ENCODE data around the gene GFER. TPM values are rescaled to one million over a fixed set of nuclear protein-coding genes. Genes with fewer than 3 reads are reported as not detected.
"Not testable (repeated sequence)": the region's sequence is repeated elsewhere in the genome, so short reads cannot be mapped to it uniquely, and the experiment has no call there.

GFER gene
- polyA plus RNA-seq, 3 donors: 8.1 to 22.7 (median 22.4) TPM

- H3K79me2 ChIP-seq (ENCODE audit: insufficient read depth, low read length): no peaks in the 10 kb centered on the region
- peaks cover 3 to 21% of the 10 kb centered on the region in 2 donors for H3K27me3 ChIP-seq (ENCODE audit: control insufficient read depth in 2 of 2, insufficient read depth in 2 of 2, low read length in 2 of 2)
- TF ChIP-seq CTCF (IDR thresholded peaks at IDR 0.05): no peak
- Mint-ChIP-seq H3K36me3 (peaks cover 0 to 2% of the 10 kb centered on the region in 2 donors), H3K4me3 (peak overlapping the region in 1 of 2 donors; percentile 37), H3K4me1 (peaks cover 16% of the 10 kb centered on the region), H3K9me3 (peaks cover 0 to 3% (median 2%) of the 10 kb centered on the region in 7 donors), H3K27ac (peak overlapping the region in 3 of 7 donors; percentile 42 to 80 (median 61)), H3K27me3 (ENCODE audit: low read depth in 3 of 3) (peaks cover 16 to 47% (median 27%) of the 10 kb centered on the region in 3 donors)
- peak in 1 of 3 donors; percentile 44 for DNase-seq
- H2AFZ ChIP-seq (ENCODE audit: insufficient read depth, low read depth, low read length, poor library complexity, severe bottlenecking): peak overlapping the region; percentile 76
- H4K20me1 ChIP-seq (ENCODE audit: insufficient read depth, low read length): no peaks in the 10 kb centered on the region
- H3K4me1 ChIP-seq (ENCODE audit: control insufficient read depth in 1 of 2, insufficient read depth in 2 of 2, low read length in 2 of 2): peaks cover 16 to 18% of the 10 kb centered on the region in 2 donors
- intact Hi-C loops (cut with micrococcal nuclease): no loop called here
- peak overlapping the region; percentile 58 for H3K4me2 ChIP-seq (replicated peaks; ENCODE audit: extremely low read depth, low read length, poor library complexity, severe bottlenecking)
- H3K9ac ChIP-seq (ENCODE audit: insufficient read depth, low read length, poor library complexity, severe bottlenecking): peak overlapping the region; percentile 45
- peaks cover 0 to 8% of the 10 kb centered on the region in 2 donors for H3K9me3 ChIP-seq (replicated peaks in 1 of 2; ENCODE audit: control insufficient read depth in 1 of 2, insufficient read depth in 1 of 2, low read length in 2 of 2)
- 53% methylated on average over 12 of the region's 15 CpGs for WGBS (ENCODE audit: insufficient coverage)
- no peak overlapping the region for H3K27ac ChIP-seq (ENCODE audit: low read depth in 1 of 2, low read length in 2 of 2)
- peak overlapping the region in 2 of 3 experiments; percentile 35 to 66 for H3K4me3 ChIP-seq (replicated peaks in 1 of 3; ENCODE audit: low read depth in 2 of 3, low read length in 3 of 3)
- no peaks in the 10 kb centered on the region for H3K36me3 ChIP-seq (replicated peaks in 1 of 2; ENCODE audit: control insufficient read depth in 1 of 2, insufficient read depth in 2 of 2, low read length in 2 of 2)
These were observed 48.5 kb downstream of the GFER start for GRCh38 chr16:2032285-2033056.

- no peaks in the 10 kb centered on the region for H3K36me3 Mint-ChIP-seq
- Histone ChIP-seq H3K4me2 (replicated peaks; ENCODE audit: extremely low read depth, low read length, poor library complexity, severe bottlenecking) (peak overlapping the region; percentile 58), H3K4me1 (ENCODE audit: control insufficient read depth in 1 of 2, insufficient read depth in 2 of 2, low read length in 2 of 2) (peaks cover 16 to 17% of the 10 kb centered on the region in 2 donors), H3K9ac (ENCODE audit: insufficient read depth, low read length, poor library complexity, severe bottlenecking) (peak overlapping the region; percentile 45), H4K20me1 (ENCODE audit: insufficient read depth, low read length) (no peaks in the 10 kb centered on the region), H3K4me3 (replicated peaks in 1 of 3; ENCODE audit: low read depth in 2 of 3, low read length in 3 of 3) (peak overlapping the region; percentile 14 to 66 (median 35)), H3K9me3 (replicated peaks in 1 of 2; ENCODE audit: control insufficient read depth in 1 of 2, insufficient read depth in 1 of 2, low read length in 2 of 2) (no peaks in the 10 kb centered on the region), H3K27me3 (ENCODE audit: control insufficient read depth in 2 of 2, insufficient read depth in 2 of 2, low read length in 2 of 2) (peaks cover 0 to 13% of the 10 kb centered on the region in 2 donors), H2AFZ (ENCODE audit: insufficient read depth, low read depth, low read length, poor library complexity, severe bottlenecking) (peak overlapping the region; percentile 76), H3K27ac (ENCODE audit: low read depth in 1 of 2, low read length in 2 of 2) (peak overlapping the region in 1 of 2 donors; percentile 24), H3K79me2 (ENCODE audit: insufficient read depth, low read length) (no peaks in the 10 kb centered on the region), H3K36me3 (replicated peaks in 1 of 2; ENCODE audit: control insufficient read depth in 1 of 2, insufficient read depth in 2 of 2, low read length in 2 of 2) (no peaks in the 10 kb centered on the region)
- intact Hi-C loops (cut with micrococcal nuclease): no loop called here
- peak in 2 of 3 donors; percentile 25 to 63 for DNase-seq
- peak overlapping the region; percentile 62 to 74 for H3K4me3 Mint-ChIP-seq
- peak overlapping the region in 2 of 7 donors; percentile 63 to 64 for H3K27ac Mint-ChIP-seq
- peaks cover 8 to 39% (median 21%) of the 10 kb centered on the region in 3 donors for H3K27me3 Mint-ChIP-seq (ENCODE audit: low read depth in 3 of 3)
- peaks cover 13% of the 10 kb centered on the region for H3K4me1 Mint-ChIP-seq
- no peak for TF ChIP-seq CTCF (IDR thresholded peaks at IDR 0.05)
- no peaks in the 10 kb centered on the region for H3K9me3 Mint-ChIP-seq
- 10% methylated on average over 17 of the region's 37 CpGs for WGBS (ENCODE audit: insufficient coverage)
These were observed 49.3 kb downstream of the GFER start for GRCh38 chr16:2033057-2033908.

GRCh38 chr16:2033909-2034695 is 50.1 kb downstream of the GFER start:
- Mint-ChIP-seq H3K27me3 (ENCODE audit: low read depth in 3 of 3) (peaks cover 0 to 30% (median 14%) of the 10 kb centered on the region in 3 donors), H3K4me3 (peak overlapping the region; percentile 62 to 74), H3K4me1 (peaks cover 13% of the 10 kb centered on the region)
- WGBS (ENCODE audit: insufficient coverage): 70% methylated on average over 5 of the region's 32 CpGs
- H3K27me3 ChIP-seq (ENCODE audit: control insufficient read depth in 2 of 2, insufficient read depth in 2 of 2, low read length in 2 of 2); H3K9me3 ChIP-seq (replicated peaks in 1 of 2; ENCODE audit: control insufficient read depth in 1 of 2, insufficient read depth in 1 of 2, low read length in 2 of 2); H3K79me2 ChIP-seq (ENCODE audit: insufficient read depth, low read length); H3K9me3 Mint-ChIP-seq; DNase-seq; H3K27ac ChIP-seq (ENCODE audit: low read depth in 1 of 2, low read length in 2 of 2); H3K36me3 Mint-ChIP-seq; H3K36me3 ChIP-seq (replicated peaks in 1 of 2; ENCODE audit: control insufficient read depth in 1 of 2, insufficient read depth in 2 of 2, low read length in 2 of 2); H3K27ac Mint-ChIP-seq; intact Hi-C loops (cut with micrococcal nuclease); H4K20me1 ChIP-seq (ENCODE audit: insufficient read depth, low read length): not testable (repeated sequence)
- Histone ChIP-seq H3K9ac (ENCODE audit: insufficient read depth, low read length, poor library complexity, severe bottlenecking) (peak overlapping the region; percentile 45), H2AFZ (ENCODE audit: insufficient read depth, low read depth, low read length, poor library complexity, severe bottlenecking) (peak overlapping the region; percentile 76), H3K4me2 (replicated peaks; ENCODE audit: extremely low read depth, low read length, poor library complexity, severe bottlenecking) (peak overlapping the region; percentile 58), H3K4me1 (ENCODE audit: control insufficient read depth in 1 of 2, insufficient read depth in 2 of 2, low read length in 2 of 2) (peaks cover 16 to 17% of the 10 kb centered on the region in 2 donors), H3K4me3 (replicated peaks in 1 of 3; ENCODE audit: low read depth in 2 of 3, low read length in 3 of 3) (peak overlapping the region; percentile 14 to 66 (median 35))
